Central memory CD8-positive, alpha-beta T cell (primary cell): ENCODE measurements around the gene SPATA19.

Experiments
- ATAC-seq: fragments of 150-1000 bp; cut with Tn5 transposase; replicated peaks from 2 replicates; pipeline ENCODE4 v1.10.0; 2022; ENCODE audit warnings: mild to moderate bottlenecking, moderate FRiP score, moderate number of reproducible peaks; ENCODE audit not compliant: poor library complexity, severe bottlenecking; ENCODE audit errors: extremely low read depth
- DNase-seq, 2 donors: peaks; one replicate each; pipeline ENCODE4 v3.0.0; 2021; ENCODE audit warnings: low spot score in 2 of 2
- H3K27ac Mint-ChIP-seq: one replicate; pipeline ENCODE4 v1.8.0; 2022; ENCODE audit warnings: low read depth, mild to moderate bottlenecking, moderate library complexity, mixed read lengths
- H3K27me3 Mint-ChIP-seq: one replicate; pipeline ENCODE4 v1.8.0; 2022; ENCODE audit warnings: mixed read lengths
- H3K36me3 Mint-ChIP-seq: one replicate; pipeline ENCODE4 v1.8.0; 2022; ENCODE audit warnings: mild to moderate bottlenecking, moderate library complexity, mixed read lengths; ENCODE audit not compliant: insufficient read depth
- H3K4me1 Mint-ChIP-seq: one replicate; pipeline ENCODE4 v1.8.0; 2022; ENCODE audit warnings: mixed read lengths
- H3K4me3 Mint-ChIP-seq: one replicate; pipeline ENCODE4 v1.8.0; 2022; ENCODE audit warnings: mild to moderate bottlenecking, moderate library complexity, mixed read lengths
- H3K9me3 Mint-ChIP-seq: one replicate; pipeline ENCODE4 v1.8.0; 2022; ENCODE audit warnings: mixed read lengths

Gene SPATA19

GRCh38 chr11:133808393-133809140, 36.7 kb downstream of the SPATA19 start:
- ATAC-seq: no peak
- H3K9me3 Mint-ChIP-seq: no peaks in the 10 kb centered on the region
- no peak overlapping the region for H3K4me3 Mint-ChIP-seq
- peaks cover 5% of the 10 kb centered on the region for H3K27me3 Mint-ChIP-seq
- no peak overlapping the region for H3K27ac Mint-ChIP-seq
- peaks cover 2% of the 10 kb centered on the region for H3K36me3 Mint-ChIP-seq
- DNase-seq: no peak
- H3K4me1 Mint-ChIP-seq: no peaks in the 10 kb centered on the region

DNA sequence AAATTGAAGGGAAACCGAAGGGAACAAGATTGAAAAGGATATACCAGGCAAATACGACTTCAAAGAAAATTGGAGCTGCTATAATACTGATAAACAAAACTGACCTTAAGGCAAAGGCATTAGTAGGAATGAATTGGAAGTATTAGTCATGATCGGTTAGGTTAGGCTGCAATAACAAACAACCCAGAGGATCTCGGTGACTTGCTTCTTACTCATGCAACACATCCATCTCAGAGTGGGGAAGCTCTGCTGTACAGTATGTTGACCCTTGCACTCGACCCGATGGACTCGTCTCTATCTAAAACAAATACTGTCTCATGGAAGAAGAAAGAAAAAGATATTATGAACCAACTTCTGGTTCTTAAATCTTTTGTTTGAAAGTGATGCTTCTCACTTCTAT, 42.3 kb downstream of the SPATA19 start:
- Mint-ChIP-seq H3K27me3 (no peaks in the 10 kb centered on the region), H3K4me3 (no peak overlapping the region), H3K27ac (no peak overlapping the region), H3K36me3 (no peaks in the 10 kb centered on the region), H3K9me3 (no peaks in the 10 kb centered on the region), H3K4me1 (no peaks in the 10 kb centered on the region)
- ATAC-seq (no peak), DNase-seq (no peak)

GRCh38 chr11:133801356-133801755, 44.0 kb downstream of the SPATA19 start:
- Mint-ChIP-seq H3K36me3 (no peaks in the 10 kb centered on the region), H3K4me1 (no peaks in the 10 kb centered on the region), H3K27me3 (no peaks in the 10 kb centered on the region)

GRCh38 chr11:133800666-133801065, 44.6 kb downstream of the SPATA19 start:
- Mint-ChIP-seq H3K36me3 (no peaks in the 10 kb centered on the region), H3K27me3 (no peaks in the 10 kb centered on the region), H3K9me3 (no peaks in the 10 kb centered on the region), H3K4me3 (no peak overlapping the region), H3K4me1 (no peaks in the 10 kb centered on the region), H3K27ac (no peak overlapping the region)
- no peak for ATAC-seq
- no peak for DNase-seq

More at GRCh38 chr11:133801356-133801755, 44.0 kb downstream of the SPATA19 start:
- DNase-seq (no peak), ATAC-seq (no peak)
- no peak overlapping the region for H3K4me3 Mint-ChIP-seq
- H3K9me3 Mint-ChIP-seq: no peaks in the 10 kb centered on the region
- no peak overlapping the region for H3K27ac Mint-ChIP-seq

- DNase-seq: no peak
- Mint-ChIP-seq H3K36me3 (no peaks in the 10 kb centered on the region), H3K4me1 (no peaks in the 10 kb centered on the region), H3K4me3 (no peak overlapping the region), H3K27me3 (peaks cover 11% of the 10 kb centered on the region), H3K9me3 (peaks cover 14% of the 10 kb centered on the region), H3K27ac (no peak overlapping the region)
- ATAC-seq: no peak
Measured at GRCh38 chr11:133797554-133797953, 47.8 kb downstream of the SPATA19 start.

GRCh38 chr11:133796043-133796795, 49.1 kb downstream of the SPATA19 start:
- Mint-ChIP-seq H3K4me1 (no peaks in the 10 kb centered on the region), H3K27me3 (peaks cover 25% of the 10 kb centered on the region), H3K36me3 (no peaks in the 10 kb centered on the region), H3K9me3 (peaks cover 14% of the 10 kb centered on the region), H3K4me3 (no peak overlapping the region), H3K27ac (no peak overlapping the region)
- no peak for DNase-seq
- no peak for ATAC-seq

GRCh38 chr11:133795088-133795487, 50.2 kb downstream of the SPATA19 start:
- ATAC-seq (no peak), DNase-seq (no peak)
- Mint-ChIP-seq H3K9me3 (peaks cover 14% of the 10 kb centered on the region), H3K4me3 (no peak overlapping the region), H3K36me3 (no peaks in the 10 kb centered on the region), H3K4me1 (no peaks in the 10 kb centered on the region), H3K27me3 (peaks cover 36% of the 10 kb centered on the region), H3K27ac (no peak overlapping the region)

GRCh38 chr11:133794205-133794604, 51.1 kb downstream of the SPATA19 start:
- Mint-ChIP-seq H3K9me3 (peaks cover 14% of the 10 kb centered on the region), H3K4me3 (no peak overlapping the region), H3K36me3 (no peaks in the 10 kb centered on the region), H3K4me1 (no peaks in the 10 kb centered on the region), H3K27me3 (peaks cover 43% of the 10 kb centered on the region), H3K27ac (no peak overlapping the region)
- no peak for DNase-seq
- no peak for ATAC-seq

GRCh38 chr11:133793271-133794035, 51.9 kb downstream of the SPATA19 start:
- Mint-ChIP-seq H3K27ac (no peak overlapping the region), H3K27me3 (peaks cover 50% of the 10 kb centered on the region), H3K36me3 (no peaks in the 10 kb centered on the region), H3K4me1 (no peaks in the 10 kb centered on the region), H3K4me3 (no peak overlapping the region), H3K9me3 (peaks cover 14% of the 10 kb centered on the region)
- ATAC-seq (no peak), DNase-seq (no peak)

- DNase-seq: no peak
- no peak for ATAC-seq
- peaks cover 14% of the 10 kb centered on the region for H3K9me3 Mint-ChIP-seq
- H3K4me1 Mint-ChIP-seq: no peaks in the 10 kb centered on the region
- peaks cover 73% of the 10 kb centered on the region for H3K27me3 Mint-ChIP-seq
- no peaks in the 10 kb centered on the region for H3K36me3 Mint-ChIP-seq
- H3K4me3 Mint-ChIP-seq: no peak overlapping the region
- H3K27ac Mint-ChIP-seq: no peak overlapping the region
Measured at GRCh38 chr11:133790995-133791394, 54.3 kb downstream of the SPATA19 start.
